GM12891 (cell line): ENCODE measurements around the gene FLRT1.

ENCODE experiments used
- DNase-seq: peaks from one replicate; pipeline ENCODE4 v3.0.0; 2011; ENCODE audit warnings: low spot score; ENCODE audit not compliant: insufficient read length
- FAIRE-seq: peaks from 2 replicates; lab custom pipeline; 2011; peaks lifted over from hg19 to GRCh38; lab: Jason Lieb, UNC
- PAX5 ChIP-seq: IDR thresholded peaks from 2 replicates; pipeline ENCODE4 v1.6.1; 2011; ENCODE audit warnings: low read length, moderate library complexity, mild to moderate bottlenecking; ENCODE audit not compliant: insufficient read depth, severe bottlenecking
- POLR2A ChIP-seq: IDR thresholded peaks from 2 replicates; pipeline ENCODE4 v1.6.1; 2011; ENCODE audit warnings: low read depth, low read length, control low read depth
- POLR2AphosphoS5 ChIP-seq: IDR thresholded peaks from 2 replicates; pipeline ENCODE4 v1.6.1; 2011; ENCODE audit warnings: low read depth, low read length, control low read depth
- POU2F2 ChIP-seq: IDR thresholded peaks from 2 replicates; pipeline ENCODE4 v1.6.1; 2011; ENCODE audit warnings: low read depth, mild to moderate bottlenecking, control low read depth, low read length, moderate library complexity
- SPI1 ChIP-seq: IDR thresholded peaks from 2 replicates; pipeline ENCODE4 v1.6.1; 2011; ENCODE audit warnings: low read depth, low read length, control low read depth
- TAF1 ChIP-seq: IDR thresholded peaks from 2 replicates; pipeline ENCODE4 v1.6.1; 2011; ENCODE audit warnings: low read depth, low read length, control low read depth

FLRT1 gene

GRCh38 chr11:64081745-64082442 is 46.2 kb downstream of the FLRT1 start:
- DNase-seq (no peak), FAIRE-seq (no peak)
- TF ChIP-seq PAX5: no peak
- TF ChIP-seq TAF1: no peak
- TF ChIP-seq POU2F2: no peak
- TF ChIP-seq POLR2A: no peak
- TF ChIP-seq POLR2AphosphoS5: no peak
- TF ChIP-seq SPI1: no peak

- no peak for FAIRE-seq
- no peak for DNase-seq
- TF ChIP-seq SPI1: no peak
- TF ChIP-seq POLR2A: no peak
- no peak for TF ChIP-seq POU2F2
Measured at GRCh38 chr11:64083398-64084080, 47.8 kb downstream of the FLRT1 start.

- FAIRE-seq (no peak), DNase-seq (no peak)
- TF ChIP-seq POLR2AphosphoS5 (no peak), PAX5 (no peak), POU2F2 (no peak), TAF1 (no peak), SPI1 (no peak), POLR2A (no peak)
Measured at GRCh38 chr11:64084146-64084950, 48.6 kb downstream of the FLRT1 start.

- DNase-seq: no peak
- FAIRE-seq: no peak
- TF ChIP-seq TAF1: no peak
- no peak for TF ChIP-seq POLR2AphosphoS5
- TF ChIP-seq SPI1: no peak
- TF ChIP-seq POLR2A: no peak
- no peak for TF ChIP-seq POU2F2
- no peak for TF ChIP-seq PAX5
Measured at GRCh38 chr11:64084951-64085710, 49.4 kb downstream of the FLRT1 start.
